Measurements from ENCODE around the gene RBM14.

The RBM14 gene

GRCh38 chr11:66659763-66660162, 43.3 kb downstream of the RBM14 start:
- H3K4me2 ChIP-seq (ENCODE audit: insufficient read depth, low read length) = no peak overlapping the region
- ATAC-seq (ENCODE audit: insufficient read depth, low read depth) = no peak
- no peaks in the 10 kb centered on the region for H3K9me3 ChIP-seq (ENCODE audit: insufficient read depth, low read length, severe bottlenecking)
- H3K4me3 ChIP-seq (ENCODE audit: low read depth in 1 of 2, low read length in 2 of 2) = no peak overlapping the region
- TF ChIP-seq CTCF (IDR thresholded peaks at IDR 0.05; ENCODE audit: borderline replicate concordance, extremely low read depth, low read length, poor library complexity, severe bottlenecking) (no peak), EZH2 (IDR thresholded peaks at IDR 0.05; ENCODE audit: borderline replicate concordance, low read depth, low read length, severe bottlenecking) (no peak)
- H4K20me1 ChIP-seq (ENCODE audit: insufficient read depth, low read length) = peaks cover 22% of the 10 kb centered on the region; the same call in 1 of the 2 replicates
- H3K9ac ChIP-seq (ENCODE audit: low read depth, low read length) = no peak overlapping the region
- no peak overlapping the region for H3K27ac ChIP-seq (ENCODE audit: low read length)
- no peaks in the 10 kb centered on the region for H3K27me3 ChIP-seq (ENCODE audit: insufficient read depth, low read length, poor library complexity)
- H3K4me1 ChIP-seq (ENCODE audit: insufficient read depth, low read length) = no peaks in the 10 kb centered on the region
- peaks cover 81% of the 10 kb centered on the region for H3K36me3 ChIP-seq (ENCODE audit: insufficient read depth, low read length)
- peaks cover 80% of the 10 kb centered on the region for H3K79me2 ChIP-seq (ENCODE audit: insufficient read depth, low read length)
- H2AFZ ChIP-seq (ENCODE audit: low read depth, low read length) = no peak overlapping the region
- DNase-seq = no peak

GRCh38 chr11:66663741-66664296, 47.4 kb downstream of the RBM14 start:
- Histone ChIP-seq H3K27me3 (ENCODE audit: insufficient read depth, low read length, poor library complexity) (no peaks in the 10 kb centered on the region), H3K9ac (ENCODE audit: low read depth, low read length) (no peak overlapping the region), H2AFZ (ENCODE audit: low read depth, low read length) (no peak overlapping the region), H3K9me3 (ENCODE audit: insufficient read depth, low read length, severe bottlenecking) (no peaks in the 10 kb centered on the region), H4K20me1 (ENCODE audit: insufficient read depth, low read length) (peaks cover 20% of the 10 kb centered on the region; the same call in 1 of the 2 replicates), H3K79me2 (ENCODE audit: insufficient read depth, low read length) (peaks cover 88% of the 10 kb centered on the region), H3K4me3 (ENCODE audit: low read depth in 1 of 2, low read length in 2 of 2) (no peak overlapping the region), H3K36me3 (ENCODE audit: insufficient read depth, low read length) (peaks cover 91% of the 10 kb centered on the region), H3K27ac (ENCODE audit: low read length) (no peak overlapping the region), H3K4me2 (ENCODE audit: insufficient read depth, low read length) (no peak overlapping the region), H3K4me1 (ENCODE audit: insufficient read depth, low read length) (no peaks in the 10 kb centered on the region)
- no peak for DNase-seq
- TF ChIP-seq CTCF (IDR thresholded peaks at IDR 0.05; ENCODE audit: borderline replicate concordance, extremely low read depth, low read length, poor library complexity, severe bottlenecking) = no peak
- no peak for TF ChIP-seq EZH2 (IDR thresholded peaks at IDR 0.05; ENCODE audit: borderline replicate concordance, low read depth, low read length, severe bottlenecking)
- ATAC-seq (ENCODE audit: insufficient read depth, low read depth) = no peak

- Histone ChIP-seq H3K4me1 (ENCODE audit: insufficient read depth, low read length) (no peaks in the 10 kb centered on the region), H3K27me3 (ENCODE audit: insufficient read depth, low read length, poor library complexity) (no peaks in the 10 kb centered on the region), H3K27ac (ENCODE audit: low read length) (no peak overlapping the region), H3K9ac (ENCODE audit: low read depth, low read length) (no peak overlapping the region), H2AFZ (ENCODE audit: low read depth, low read length) (no peak overlapping the region), H3K36me3 (ENCODE audit: insufficient read depth, low read length) (peaks cover 89% of the 10 kb centered on the region), H3K9me3 (ENCODE audit: insufficient read depth, low read length, severe bottlenecking) (no peaks in the 10 kb centered on the region), H3K4me2 (ENCODE audit: insufficient read depth, low read length) (no peak overlapping the region), H3K79me2 (ENCODE audit: insufficient read depth, low read length) (peaks cover 87% of the 10 kb centered on the region), H3K4me3 (ENCODE audit: low read depth in 1 of 2, low read length in 2 of 2) (no peak overlapping the region), H4K20me1 (ENCODE audit: insufficient read depth, low read length) (peaks cover 33% of the 10 kb centered on the region)
- DNase-seq (no peak), ATAC-seq (ENCODE audit: insufficient read depth, low read depth) (no peak)
- TF ChIP-seq EZH2 (IDR thresholded peaks at IDR 0.05; ENCODE audit: borderline replicate concordance, low read depth, low read length, severe bottlenecking) (no peak), CTCF (IDR thresholded peaks at IDR 0.05; ENCODE audit: borderline replicate concordance, extremely low read depth, low read length, poor library complexity, severe bottlenecking) (no peak)
Observed at GRCh38 chr11:66665369-66665768, 48.9 kb downstream of the RBM14 start.

Data from DND-41 (cell line).